PFSK-1 (cell line): ENCODE measurements around the gene ZBTB39.

ENCODE experiments used
- FOXP2 ChIP-seq: optimal IDR thresholded peaks from 2 replicates; pipeline ENCODE3; 2011; ENCODE audit warnings: borderline replicate concordance, control low read depth, inconsistent platforms; ENCODE audit not compliant: insufficient read depth; ENCODE audit errors: extremely low read length, extremely low read depth
- POLR2AphosphoS5 ChIP-seq: IDR thresholded peaks from 2 replicates; pipeline ENCODE4 v1.6.1; 2012; ENCODE audit warnings: low read depth, mild to moderate bottlenecking, control low read depth, low read length, moderate library complexity
- REST ChIP-seq, 2 experiments: IDR thresholded peaks; 2 replicates each; pipeline versions ENCODE4 v1.6.1 to v1.8.0; 2011 to 2012; ENCODE audit warnings: low read depth in 2 of 2, low read length in 2 of 2, control low read depth in 1 of 2, inconsistent platforms in 1 of 2, mild to moderate bottlenecking in 1 of 2, moderate library complexity in 1 of 2; ENCODE audit not compliant: insufficient read depth in 1 of 2
- SIN3A ChIP-seq: IDR thresholded peaks from 2 replicates; pipeline ENCODE4 v1.6.1; 2012; ENCODE audit warnings: mild to moderate bottlenecking, low read length, moderate library complexity, borderline replicate concordance; ENCODE audit not compliant: insufficient read depth
- TAF1 ChIP-seq: IDR thresholded peaks from 2 replicates; pipeline ENCODE4 v1.6.1; 2012; ENCODE audit warnings: low read length, control low read depth, borderline replicate concordance; ENCODE audit not compliant: insufficient read depth

The ZBTB39 gene

GRCh38 chr12:57046086-57046791, 39.9 kb upstream of the ZBTB39 start:
- no peak for TF ChIP-seq REST (IDR thresholded peaks at IDR 0.05; ENCODE audit: insufficient read depth in 1 of 2, low read depth in 2 of 2, low read length in 2 of 2)

- TF ChIP-seq REST (IDR thresholded peaks at IDR 0.05; ENCODE audit: insufficient read depth in 1 of 2, low read depth in 2 of 2, low read length in 2 of 2) (no peak), FOXP2 (no peak), POLR2AphosphoS5 (no peak), TAF1 (no peak), SIN3A (no peak)
These were observed 38.5 kb upstream of the ZBTB39 start for GRCh38 chr12:57044889-57045288.

- no peak for TF ChIP-seq TAF1
- no peak for TF ChIP-seq FOXP2
These were observed 38.1 kb upstream of the ZBTB39 start for GRCh38 chr12:57044468-57044867.

GRCh38 chr12:57042695-57043094, 36.3 kb upstream of the ZBTB39 start:
- TF ChIP-seq SIN3A (no peak), TAF1 (no peak), POLR2AphosphoS5 (no peak), REST (IDR thresholded peaks at IDR 0.05; ENCODE audit: insufficient read depth in 1 of 2, low read depth in 2 of 2, low read length in 2 of 2) (no peak), FOXP2 (no peak)

- TF ChIP-seq REST (IDR thresholded peaks at IDR 0.05; ENCODE audit: insufficient read depth in 1 of 2, low read depth in 2 of 2, low read length in 2 of 2), result no peak
- no peak for TF ChIP-seq POLR2AphosphoS5
- TF ChIP-seq TAF1, result no peak
- no peak for TF ChIP-seq FOXP2
These were observed 34.4 kb upstream of the ZBTB39 start for GRCh38 chr12:57040750-57041149.

- no peak for TF ChIP-seq SIN3A
These were observed 33.9 kb upstream of the ZBTB39 start for GRCh38 chr12:57040211-57040610.
